CD4-positive, alpha-beta T cell (primary cell): ENCODE measurements around the gene SUPT20HL1. TPM values are rescaled to one million over a fixed set of nuclear protein-coding genes. Genes with fewer than 3 reads are reported as not detected.

Experiments used
- ATAC-seq: fragments of 200-7000 bp; cut with Tn5 transposase; one replicate; pipeline ENCODE4 v1.10.0; 2022; ENCODE audit warnings: mild to moderate bottlenecking; ENCODE audit not compliant: poor library complexity
- CTCF ChIA-PET: fragments of 350-600 bp; sonication (Branson Sonifier 250); formaldehyde crosslinking; loops from one replicate; lab custom pipeline; 2021; ENCODE audit warnings: antibody characterized with exemption, inconsistent platforms; lab: Charles Lee
- POLR2A ChIA-PET: fragments of 350-600 bp; sonication (Branson Sonifier 250); formaldehyde crosslinking; loops from one replicate; lab custom pipeline; 2021; ENCODE audit warnings: antibody characterized with exemption, inconsistent platforms; lab: Charles Lee
- DNase-seq, 14 experiments: peaks; one replicate each; pipeline ENCODE4 v3.0.0-alpha.2; 2013 to 2020; ENCODE audit warnings: mixed read lengths in 2 of 14
- H3K27ac ChIP-seq, 2 donors: one replicate each; pipeline versions ENCODE4 v1.5.1 to v1.7.0; 2013; ENCODE audit warnings: low read length in 2 of 2, low read depth in 1 of 2, mild to moderate bottlenecking in 1 of 2
- H3K27me3 ChIP-seq, 2 experiments: 1 replicate in 1 of 2; 2 replicates in 1 of 2; pipeline versions ENCODE4 v1.6.1 to v1.7.0; 2013; ENCODE audit warnings: low read length in 2 of 2, control low read depth in 1 of 2, mild to moderate bottlenecking in 1 of 2, moderate library complexity in 1 of 2; ENCODE audit not compliant: insufficient read depth in 2 of 2, control insufficient read depth in 1 of 2
- H3K36me3 ChIP-seq: one replicate; pipeline ENCODE4 v1.6.1; 2013; ENCODE audit warnings: low read length, control low read depth; ENCODE audit not compliant: insufficient read depth
- H3K4me1 ChIP-seq: one replicate; pipeline ENCODE4 v1.6.1; 2013; ENCODE audit warnings: low read length, control low read depth; ENCODE audit not compliant: insufficient read depth
- H3K4me3 ChIP-seq: one replicate; pipeline ENCODE4 v1.5.1; 2013; ENCODE audit warnings: mild to moderate bottlenecking, low read length, moderate library complexity
- H3K9me3 ChIP-seq, 2 experiments: 1 replicate in 1 of 2; 2 replicates in 1 of 2; pipeline versions ENCODE4 v1.6.1 to v1.7.0; 2013; ENCODE audit warnings: low read length in 2 of 2, mild to moderate bottlenecking in 2 of 2, control low read depth in 1 of 2, moderate library complexity in 1 of 2; ENCODE audit not compliant: control insufficient read depth in 1 of 2, insufficient read depth in 1 of 2
- H3K27ac Mint-ChIP-seq: one replicate; pipeline ENCODE4 v1.8.0; 2020; ENCODE audit warnings: mixed read lengths
- H3K27me3 Mint-ChIP-seq: one replicate; pipeline ENCODE4 v1.8.0; 2021; ENCODE audit warnings: mixed read lengths
- H3K36me3 Mint-ChIP-seq: one replicate; pipeline ENCODE4 v1.8.0; 2021; ENCODE audit warnings: low read depth, mixed read lengths
- H3K4me1 Mint-ChIP-seq: one replicate; pipeline ENCODE4 v1.8.0; 2021; ENCODE audit warnings: low read depth, mixed read lengths
- H3K4me3 Mint-ChIP-seq: one replicate; pipeline ENCODE4 v1.8.0; 2020; ENCODE audit warnings: mild to moderate bottlenecking, mixed read lengths
- H3K9me3 Mint-ChIP-seq: one replicate; pipeline ENCODE4 v1.8.0; 2020; ENCODE audit warnings: mixed read lengths
- CTCF ChIP-seq: fragments of 200-600 bp; IDR thresholded peaks from one replicate; pipeline ENCODE4 v1.8.0; 2022; ENCODE audit warnings: antibody characterized with exemption, mild to moderate bottlenecking
- intact Hi-C, 2 experiments: fragments of 100-400 bp; cut with DNase I in 1 of 2; cut with micrococcal nuclease in 1 of 2; formaldehyde crosslinking; loops; one replicate each; pipeline versions ENCODE4 v1.15.1 to v1.9.0; 2023 to 2025; cut with DNase I, micrococcal nuclease
- total RNA-seq, 174 experiments: library from RNA in 2 of 174; stranded (reverse) in 2 of 174; gene quantifications; one replicate each; pipeline ENCODE4 v1.2.3 and lab custom pipeline; 2021 to 2026

SUPT20HL1 gene
- total RNA-seq, 2 experiments from 2014 or later, result not detected

- H3K4me3 Mint-ChIP-seq, result no peak overlapping the region
- TF ChIP-seq CTCF, result no peak
- no peak overlapping the region for H3K27ac Mint-ChIP-seq
- no peaks in the 10 kb centered on the region for H3K4me1 Mint-ChIP-seq
- no peaks in the 10 kb centered on the region for H3K36me3 Mint-ChIP-seq
- H3K27me3 ChIP-seq, result no peaks in the 10 kb centered on the region
- no peaks in the 10 kb centered on the region for H3K4me1 ChIP-seq
- ChIA-PET POLR2A (no interaction called here), CTCF (no interaction called here)
- no peaks in the 10 kb centered on the region for H3K9me3 Mint-ChIP-seq
- H3K4me3 ChIP-seq, result no peak overlapping the region
- H3K36me3 ChIP-seq, result no peaks in the 10 kb centered on the region
- H3K27me3 Mint-ChIP-seq, result peaks cover 9% of the 10 kb centered on the region
- no peak overlapping the region for H3K27ac ChIP-seq
- intact Hi-C loops, result no loop called here
- H3K9me3 ChIP-seq, result no peaks in the 10 kb centered on the region
- no peak for ATAC-seq
- DNase-seq, result no peak
These were observed 27.1 kb upstream of the SUPT20HL1 start for GRCh38 chrX:24333371-24333770.

GRCh38 chrX:24334461-24334860 is 26.0 kb upstream of the SUPT20HL1 start:
- Mint-ChIP-seq H3K36me3 (no peaks in the 10 kb centered on the region), H3K4me3 (no peak overlapping the region), H3K27me3 (peaks cover 9% of the 10 kb centered on the region), H3K9me3 (no peaks in the 10 kb centered on the region), H3K27ac (no peak overlapping the region), H3K4me1 (no peaks in the 10 kb centered on the region)
- H3K36me3 ChIP-seq, result no peaks in the 10 kb centered on the region
- intact Hi-C loops, result no loop called here
- H3K9me3 ChIP-seq, result no peaks in the 10 kb centered on the region
- no peak overlapping the region for H3K27ac ChIP-seq
- no peak for TF ChIP-seq CTCF
- H3K4me3 ChIP-seq, result no peak overlapping the region
- no peak for DNase-seq
- POLR2A ChIA-PET, result no interaction called here
- H3K27me3 ChIP-seq, result no peaks in the 10 kb centered on the region
- no peaks in the 10 kb centered on the region for H3K4me1 ChIP-seq
- CTCF ChIA-PET, result no interaction called here
- ATAC-seq, result no peak

GRCh38 chrX:24335871-24336270 is 24.6 kb upstream of the SUPT20HL1 start:
- DNase-seq (no peak), ATAC-seq (no peak)
- Histone ChIP-seq H3K27ac (no peak overlapping the region), H3K4me1 (no peaks in the 10 kb centered on the region), H3K36me3 (no peaks in the 10 kb centered on the region), H3K27me3 (no peaks in the 10 kb centered on the region), H3K9me3 (no peaks in the 10 kb centered on the region), H3K4me3 (no peak overlapping the region)
- no peak for TF ChIP-seq CTCF
- H3K36me3 Mint-ChIP-seq, result no peaks in the 10 kb centered on the region
- no peak overlapping the region for H3K27ac Mint-ChIP-seq
- POLR2A ChIA-PET, result no interaction called here
- H3K4me3 Mint-ChIP-seq, result no peak overlapping the region
- no peaks in the 10 kb centered on the region for H3K9me3 Mint-ChIP-seq
- intact Hi-C loops, result no loop called here
- CTCF ChIA-PET, result no interaction called here
- H3K4me1 Mint-ChIP-seq, result no peaks in the 10 kb centered on the region
- H3K27me3 Mint-ChIP-seq, result peaks cover 6% of the 10 kb centered on the region
